Natural killer cell (primary cell): Measurements from ENCODE around the gene PAN3. TPM values are rescaled to one million over a fixed set of nuclear protein-coding genes. Genes with fewer than 3 reads are reported as not detected.

Experiments used
- ATAC-seq, 3 donors: fragments of 150-1000 bp in 2 of 3; fragments of 200-7000 bp in 1 of 3; cut with Tn5 transposase; 1 replicate in 1 of 3; 2 replicates in 2 of 3; pipeline ENCODE4 v1.10.0; 2021; ENCODE audit warnings: mild to moderate bottlenecking in 2 of 3, moderate library complexity in 2 of 3
- DNase-seq, 2 donors: peaks; one replicate each; pipeline versions ENCODE4 v3.0.0 to v3.0.0-alpha.2; 2013 to 2021; ENCODE audit warnings: mixed read lengths in 1 of 2
- H3K27ac ChIP-seq: one replicate; pipeline ENCODE4 v1.5.1; 2013; ENCODE audit warnings: mild to moderate bottlenecking, low read length
- H3K27me3 ChIP-seq: one replicate; pipeline ENCODE4 v1.6.1; 2013; ENCODE audit warnings: low read length; ENCODE audit not compliant: control insufficient read depth, insufficient read depth
- H3K36me3 ChIP-seq: one replicate; pipeline ENCODE4 v1.6.1; 2013; ENCODE audit warnings: low read length; ENCODE audit not compliant: control insufficient read depth, insufficient read depth
- H3K4me1 ChIP-seq: one replicate; pipeline ENCODE4 v1.6.1; 2013; ENCODE audit warnings: low read length; ENCODE audit not compliant: control insufficient read depth, insufficient read depth
- H3K4me3 ChIP-seq: one replicate; pipeline ENCODE4 v1.5.1; 2013; ENCODE audit warnings: low read length
- H3K9me3 ChIP-seq: one replicate; pipeline ENCODE4 v1.6.1; 2013; ENCODE audit warnings: low read length; ENCODE audit not compliant: control insufficient read depth, insufficient read depth
- H3K27ac Mint-ChIP-seq, 2 donors: one replicate each; pipeline ENCODE4 v1.8.0; 2022; ENCODE audit warnings: mild to moderate bottlenecking in 2 of 2, mixed read lengths in 2 of 2, moderate library complexity in 1 of 2
- H3K27me3 Mint-ChIP-seq, 2 donors: one replicate each; pipeline ENCODE4 v1.8.0; 2022; ENCODE audit warnings: low read depth in 2 of 2, mixed read lengths in 2 of 2
- H3K36me3 Mint-ChIP-seq: one replicate; pipeline ENCODE4 v1.8.0; 2022; ENCODE audit warnings: mixed read lengths
- H3K4me1 Mint-ChIP-seq, 2 donors: one replicate each; pipeline ENCODE4 v1.8.0; 2022; ENCODE audit warnings: mixed read lengths in 2 of 2
- H3K4me3 Mint-ChIP-seq: one replicate; pipeline ENCODE4 v1.8.0; 2022; ENCODE audit warnings: mild to moderate bottlenecking, moderate library complexity, mixed read lengths
- H3K9me3 Mint-ChIP-seq, 2 donors: one replicate each; pipeline ENCODE4 v1.8.0; 2022; ENCODE audit warnings: mixed read lengths in 2 of 2
- CTCF ChIP-seq: fragments of 200-600 bp; IDR thresholded peaks from one replicate; pipeline ENCODE4 v1.8.0; 2022; ENCODE audit warnings: antibody characterized with exemption
- WGBS: methylation state at CpG from one replicate; pipeline ENCODE4 v1.1.7; 2013; ENCODE audit warnings: missing lambda C conversion rate; ENCODE audit not compliant: insufficient coverage; 5-methylcytosine and 5-hydroxymethylcytosine counted together
- intact Hi-C: fragments of 100-400 bp; cut with micrococcal nuclease; formaldehyde crosslinking; loops from one replicate; pipeline ENCODE4 v1.14.2; 2022
- total RNA-seq, 4 donors: library from RNA; stranded (reverse); fragments of 120-200 nt in 1 of 4; gene quantifications; one replicate each; pipeline versions ENCODE4 v1.2.3 to v1.2.4, GENCODE V29; 2013 to 2022

PAN3 gene
- total RNA-seq, 3 donors from 2014 or later (not counting 1 experiment from before 2014, with no cell fraction given), result 80.0 to 94.2 (median 91.7) TPM

GRCh38 chr13:28252547-28252946, 114.2 kb downstream of the PAN3 start:
- no peaks in the 10 kb centered on the region for H3K9me3 Mint-ChIP-seq
- intact Hi-C loops, result no loop called here
- H3K9me3 ChIP-seq, result no peaks in the 10 kb centered on the region
- H3K4me3 Mint-ChIP-seq, result no peak overlapping the region
- no peak overlapping the region for H3K27ac ChIP-seq
- H3K27ac Mint-ChIP-seq, result no peak overlapping the region
- TF ChIP-seq CTCF, result no peak
- peaks cover 58 to 60% of the 10 kb centered on the region in 2 donors for H3K4me1 Mint-ChIP-seq
- DNase-seq (no peak), ATAC-seq (no peak)
- WGBS, result no CpG with 5 or more reads among the region's 1 CpG
- no peaks in the 10 kb centered on the region for H3K27me3 ChIP-seq
- peaks cover 4% of the 10 kb centered on the region for H3K4me1 ChIP-seq
- peaks cover 14% of the 10 kb centered on the region for H3K36me3 Mint-ChIP-seq
- H3K4me3 ChIP-seq, result no peak overlapping the region
- H3K36me3 ChIP-seq, result peaks cover 14% of the 10 kb centered on the region
- no peaks in the 10 kb centered on the region for H3K27me3 Mint-ChIP-seq

- H3K27me3 ChIP-seq, result no peaks in the 10 kb centered on the region
- H3K27me3 Mint-ChIP-seq, result no peaks in the 10 kb centered on the region
- H3K27ac ChIP-seq, result no peak overlapping the region
- peaks cover 42% of the 10 kb centered on the region for H3K36me3 ChIP-seq
- no peaks in the 10 kb centered on the region for H3K9me3 Mint-ChIP-seq
- no peaks in the 10 kb centered on the region for H3K9me3 ChIP-seq
- no peak for ATAC-seq
- no peak for TF ChIP-seq CTCF
- 100% methylated on average over 2 of the region's 4 CpGs for WGBS
- no peak overlapping the region for H3K27ac Mint-ChIP-seq
- H3K4me1 Mint-ChIP-seq, result peaks cover 29 to 30% of the 10 kb centered on the region in 2 donors
- no peaks in the 10 kb centered on the region for H3K4me1 ChIP-seq
- H3K4me3 Mint-ChIP-seq, result no peak overlapping the region
- no peak for DNase-seq
- no peak overlapping the region for H3K4me3 ChIP-seq
- H3K36me3 Mint-ChIP-seq, result peaks cover 15% of the 10 kb centered on the region
- intact Hi-C loops, result no loop called here
Measured at GRCh38 chr13:28257305-28257704, 119.0 kb downstream of the PAN3 start.

DNA sequence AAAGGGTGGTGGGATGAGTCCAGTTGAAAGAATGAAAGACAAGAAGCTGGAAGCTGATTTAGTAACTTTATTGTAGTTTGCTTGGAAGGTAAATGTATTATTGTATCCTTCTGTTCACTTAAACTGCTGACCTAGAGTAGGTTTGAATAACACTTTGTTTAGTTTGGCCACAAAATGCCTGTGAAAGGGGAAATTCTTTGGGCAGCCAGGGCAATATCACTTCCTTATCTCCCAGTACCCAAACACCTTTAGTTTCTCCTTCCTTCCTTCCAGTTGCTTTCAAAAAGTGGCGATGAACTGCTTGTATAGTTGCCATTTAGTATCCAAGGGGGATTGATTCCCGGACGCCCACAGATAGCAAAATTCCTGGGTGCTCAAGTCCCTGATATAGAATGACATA, 120.1 kb downstream of the PAN3 start:
- H3K27ac Mint-ChIP-seq, result peak overlapping the region; percentile 7 to 35
- Histone ChIP-seq H3K27ac (no peak overlapping the region), H3K4me3 (no peak overlapping the region), H3K9me3 (no peaks in the 10 kb centered on the region), H3K36me3 (peaks cover 51% of the 10 kb centered on the region), H3K4me1 (no peaks in the 10 kb centered on the region), H3K27me3 (no peaks in the 10 kb centered on the region)
- no peaks in the 10 kb centered on the region for H3K27me3 Mint-ChIP-seq
- intact Hi-C loops, result no loop called here
- H3K4me1 Mint-ChIP-seq, result peaks cover 28 to 29% of the 10 kb centered on the region in 2 donors
- H3K36me3 Mint-ChIP-seq, result peaks cover 25% of the 10 kb centered on the region
- no peak overlapping the region for H3K4me3 Mint-ChIP-seq
- no CpG with 5 or more reads among the region's 3 CpGs for WGBS
- ATAC-seq, result no peak
- no peak for TF ChIP-seq CTCF
- H3K9me3 Mint-ChIP-seq, result no peaks in the 10 kb centered on the region
- DNase-seq, result no peak

DNA sequence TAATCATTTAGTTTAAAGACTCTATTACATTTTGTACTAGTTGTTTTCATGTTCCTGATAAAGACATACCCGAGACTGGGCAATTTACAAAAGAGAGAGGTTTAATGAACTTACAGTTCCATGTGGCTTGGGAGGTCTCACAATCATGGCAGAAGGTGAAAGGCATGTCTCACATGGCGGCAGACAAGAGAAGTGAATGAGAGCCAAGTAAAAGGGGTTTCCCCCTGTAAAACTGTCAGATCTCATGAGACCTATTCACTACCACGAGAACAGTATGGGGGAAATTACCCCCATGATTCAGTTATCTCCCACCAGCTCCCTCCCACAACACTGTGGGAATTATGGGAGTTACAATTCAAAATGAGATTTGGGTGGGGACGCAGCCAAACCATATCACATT, 129.2 kb downstream of the PAN3 start:
- Mint-ChIP-seq H3K36me3 (peaks cover 17% of the 10 kb centered on the region), H3K27me3 (no peaks in the 10 kb centered on the region), H3K9me3 (no peaks in the 10 kb centered on the region), H3K4me1 (peaks cover 9 to 10% of the 10 kb centered on the region in 2 donors), H3K4me3 (no peak overlapping the region), H3K27ac (peak overlapping the region; percentile 17 to 61)
- 100% methylated on average over 2 of the region's 4 CpGs for WGBS
- DNase-seq, result no peak
- no peaks in the 10 kb centered on the region for H3K27me3 ChIP-seq
- intact Hi-C loops, result loop anchor here (5.0 kb wide), 1 partner anchor 390 kb away; the partner anchor contains the start of gene POMP
- peaks cover 49% of the 10 kb centered on the region for H3K36me3 ChIP-seq
- peaks cover 3% of the 10 kb centered on the region for H3K4me1 ChIP-seq
- no peak overlapping the region for H3K27ac ChIP-seq
- H3K9me3 ChIP-seq, result no peaks in the 10 kb centered on the region
- ATAC-seq, result no peak
- H3K4me3 ChIP-seq, result no peak overlapping the region
- TF ChIP-seq CTCF, result no peak
